HepG2 (cell line): ENCODE results near the gene HSPA5. TPM values are rescaled to one million over a fixed set of nuclear protein-coding genes. Genes with fewer than 3 reads are reported as not detected.

Experiments used
- CBX5 ChIP-seq: sonication (generic); formaldehyde crosslinking; IDR thresholded peaks from 2 replicates; pipeline ENCODE4 v1.4.0; 2020; ENCODE audit warnings: missing genetic modification reagents, borderline replicate concordance
- HNF4G ChIP-seq, 2 experiments: sonication (generic) in 1 of 2; formaldehyde crosslinking in 1 of 2; IDR thresholded peaks; 2 replicates each; pipeline versions ENCODE4 v1.4.0 to v1.6.1; 2011 to 2020; ENCODE audit warnings: borderline replicate concordance in 2 of 2, low read depth in 2 of 2, mild to moderate bottlenecking in 2 of 2, low read length in 1 of 2, missing genetic modification reagents in 1 of 2, moderate library complexity in 1 of 2
- JUNB ChIP-seq: sonication (generic); formaldehyde crosslinking; IDR thresholded peaks from 2 replicates; pipeline ENCODE4 v1.8.0; 2022; ENCODE audit warnings: missing genetic modification reagents, mild to moderate bottlenecking, borderline replicate concordance
- PRDM10 ChIP-seq: sonication (generic); formaldehyde crosslinking; IDR thresholded peaks from 2 replicates; pipeline ENCODE4 v1.4.0; 2020; ENCODE audit warnings: low read depth, missing genetic modification reagents
- RXRB ChIP-seq: IDR thresholded peaks from 2 replicates; pipeline ENCODE4 v1.6.1; 2016; ENCODE audit warnings: borderline replicate concordance, missing genetic modification reagents, missing compliant biosample characterization
- TEF ChIP-seq: sonication (generic); formaldehyde crosslinking; IDR thresholded peaks from 2 replicates; pipeline ENCODE4 v1.5.0; 2020; ENCODE audit warnings: missing genetic modification reagents
- ZBTB2 ChIP-seq: sonication (generic); formaldehyde crosslinking; IDR thresholded peaks from 2 replicates; pipeline ENCODE4 v1.8.0; 2022; ENCODE audit warnings: low read depth, missing genetic modification reagents
- ZBTB42 ChIP-seq: sonication (generic); formaldehyde crosslinking; IDR thresholded peaks from 2 replicates; pipeline ENCODE4 v1.5.0; 2020; ENCODE audit warnings: mild to moderate bottlenecking, missing genetic modification reagents
- ZFP1 ChIP-seq: IDR thresholded peaks from 2 replicates; pipeline ENCODE4 v1.6.1; 2016
- ZNF235 ChIP-seq: sonication (generic); formaldehyde crosslinking; IDR thresholded peaks from 2 replicates; pipeline ENCODE4 v1.8.1; 2023; ENCODE audit warnings: mild to moderate bottlenecking, missing genetic modification reagents, borderline replicate concordance
- ZNF251 ChIP-seq: sonication (generic); formaldehyde crosslinking; IDR thresholded peaks from 2 replicates; pipeline ENCODE4 v1.9.0; 2021; ENCODE audit warnings: mild to moderate bottlenecking, missing genetic modification reagents
- ZNF460 ChIP-seq: sonication (generic); formaldehyde crosslinking; IDR thresholded peaks from 2 replicates; pipeline ENCODE4 v1.5.1; 2020; ENCODE audit warnings: missing genetic modification reagents, mild to moderate bottlenecking, borderline replicate concordance
- ZNF577 ChIP-seq: sonication (generic); formaldehyde crosslinking; IDR thresholded peaks from 2 replicates; pipeline ENCODE4 v1.4.0; 2020; ENCODE audit warnings: mild to moderate bottlenecking, low read depth, missing genetic modification reagents, borderline replicate concordance
- polyA plus RNA-seq, 8 experiments: library from polyadenylated mRNA; depleted of rRNA in 3 of 8; stranded (reverse) in 7 of 8; unstranded in 1 of 8; fragments of >200 nt; fragmentation: Illumina TruSeq in 4 of 8; extraction: Trizol in 4 of 8; gene quantifications; 2 replicates each; pipeline versions ENCODE4 v1.2.1 to v1.2.3, GENCODE V29; 2011 to 2016; ENCODE audit warnings: low read depth in 4 of 8, missing spikeins in 1 of 8, mixed read lengths in 1 of 8; ENCODE audit not compliant: insufficient read depth in 1 of 8
- total RNA-seq, 5 experiments: library from RNA; depleted of rRNA; stranded (reverse); fragments of >200 nt; fragmentation: Illumina TruSeq; extraction: Trizol; gene quantifications; 2 replicates each; pipeline ENCODE4 v1.2.3, GENCODE V29; 2016; ENCODE audit warnings: low read depth in 1 of 5
- TF ChIP-seq, protein P1 (sequence below): sonication (generic); formaldehyde crosslinking; IDR thresholded peaks from 2 replicates; pipeline ENCODE4 v1.5.1; 2020; ENCODE audit warnings: missing genetic modification reagents, mild to moderate bottlenecking, borderline replicate concordance
- TF ChIP-seq, protein P2 (sequence below): sonication (generic); formaldehyde crosslinking; IDR thresholded peaks from 2 replicates; pipeline ENCODE4 v1.8.1; 2022; ENCODE audit warnings: low read depth, mild to moderate bottlenecking, missing genetic modification reagents

Gene HSPA5
- total and polyA plus RNA-seq, 2 of the 13 experiments (the other 11 are each of a cell fraction or from before 2014, with no cell fraction given), result 201 to 206 TPM

- TF ChIP-seq TEF (CRISPR knock-in tag) (no peak), PRDM10 (CRISPR knock-in tag) (no peak), RXRB (CRISPR knock-in tag) (peak; percentile 45), HNF4G (IDR thresholded peaks at IDR 0.05; ENCODE audit: borderline replicate concordance, low read depth, low read length) (peak; percentile 22; the same call in 1 of the 2 replicates), HNF4G (CRISPR knock-in tag; IDR thresholded peaks at IDR 0.05; ENCODE audit: borderline replicate concordance, low read depth) (no peak), ZFP1 (CRISPR knock-in tag) (0 out of 2 replicates have a peak, but pooled peaks have one; percentile 44), CBX5 (CRISPR knock-in tag) (0 out of 2 replicates have a peak, but pooled peaks have one; percentile 37), ZBTB42 (CRISPR knock-in tag) (0 out of 2 replicates have a peak, but pooled peaks have one; percentile 60), JUNB (CRISPR knock-in tag) (no peak), ZNF577 (CRISPR knock-in tag) (no peak), ZBTB2 (CRISPR knock-in tag) (0 out of 2 replicates have a peak, but pooled peaks have one; percentile 51), ZNF460 (CRISPR knock-in tag) (no peak), ZNF235 (CRISPR knock-in tag) (no peak), ZNF251 (no peak; the same call in 1 of the 2 replicates)
- TF ChIP-seq, protein P1, sequence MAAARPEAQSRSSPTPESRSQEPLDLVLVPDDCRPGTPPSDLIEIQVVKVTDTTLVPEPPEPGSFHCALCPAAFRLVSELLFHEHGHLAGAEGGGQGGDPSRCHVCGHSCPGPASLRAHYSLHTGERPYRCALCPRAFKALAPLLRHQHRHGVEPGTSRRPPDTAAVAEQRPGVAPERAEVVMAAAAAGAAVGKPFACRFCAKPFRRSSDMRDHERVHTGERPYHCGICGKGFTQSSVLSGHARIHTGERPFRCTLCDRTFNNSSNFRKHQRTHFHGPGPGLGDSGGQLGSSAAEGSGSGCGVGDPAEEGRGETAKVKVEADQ (CRISPR knock-in tag), result no peak; the same call in none of the 2 replicates
- TF ChIP-seq, protein P2, sequence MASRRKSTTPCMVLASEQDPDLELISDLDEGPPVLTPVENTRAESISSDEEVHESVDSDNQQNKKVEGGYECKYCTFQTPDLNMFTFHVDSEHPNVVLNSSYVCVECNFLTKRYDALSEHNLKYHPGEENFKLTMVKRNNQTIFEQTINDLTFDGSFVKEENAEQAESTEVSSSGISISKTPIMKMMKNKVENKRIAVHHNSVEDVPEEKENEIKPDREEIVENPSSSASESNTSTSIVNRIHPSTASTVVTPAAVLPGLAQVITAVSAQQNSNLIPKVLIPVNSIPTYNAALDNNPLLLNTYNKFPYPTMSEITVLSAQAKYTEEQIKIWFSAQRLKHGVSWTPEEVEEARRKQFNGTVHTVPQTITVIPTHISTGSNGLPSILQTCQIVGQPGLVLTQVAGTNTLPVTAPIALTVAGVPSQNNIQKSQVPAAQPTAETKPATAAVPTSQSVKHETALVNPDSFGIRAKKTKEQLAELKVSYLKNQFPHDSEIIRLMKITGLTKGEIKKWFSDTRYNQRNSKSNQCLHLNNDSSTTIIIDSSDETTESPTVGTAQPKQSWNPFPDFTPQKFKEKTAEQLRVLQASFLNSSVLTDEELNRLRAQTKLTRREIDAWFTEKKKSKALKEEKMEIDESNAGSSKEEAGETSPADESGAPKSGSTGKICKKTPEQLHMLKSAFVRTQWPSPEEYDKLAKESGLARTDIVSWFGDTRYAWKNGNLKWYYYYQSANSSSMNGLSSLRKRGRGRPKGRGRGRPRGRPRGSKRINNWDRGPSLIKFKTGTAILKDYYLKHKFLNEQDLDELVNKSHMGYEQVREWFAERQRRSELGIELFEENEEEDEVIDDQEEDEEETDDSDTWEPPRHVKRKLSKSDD (CRISPR knock-in tag), result peak; percentile 83; the same call in 1 of the 2 replicates
Observed at GRCh38 chr9:125241000-125241862, at the start of gene HSPA5 (continued).
